ENCODE results near the gene MED29. TPM values are rescaled to one million over a fixed set of nuclear protein-coding genes. Genes with fewer than 3 reads are reported as not detected.

Gene MED29
- total and polyA plus RNA-seq, 3 donors from 2014 or later, result 38.9 to 53.5 (median 46.1) TPM

- no peaks in the 10 kb centered on the region for H3K9me3 ChIP-seq
- 33 to 36% methylated on average over 1 to 34 of the region's 40 CpGs for WGBS, 2 donors
- peak overlapping the region; percentile 68 to 92 for H3K4me3 ChIP-seq
- H3K27me3 ChIP-seq, result no peaks in the 10 kb centered on the region
- TF ChIP-seq POLR2A (IDR thresholded peaks at IDR 0.05), result no peak
- TF ChIP-seq CTCF (IDR thresholded peaks at IDR 0.05), result no peak
- H3K27ac ChIP-seq, result peak overlapping the region; percentile 89 to 95
- H3K36me3 ChIP-seq (ENCODE audit: low read depth, missing control alignments), result no peaks in the 10 kb centered on the region
- intact Hi-C loops (cut with DNase I; ENCODE audit: low total_unique reads), result no loop called here
- peaks cover 41% of the 10 kb centered on the region for H3K4me1 ChIP-seq
- DNase-seq, result no peak
Measured at GRCh38 chr19:39407660-39408391, 16.6 kb downstream of the MED29 start.

- peak overlapping the region; percentile 89 to 95 for H3K27ac ChIP-seq
- H3K4me1 ChIP-seq, result peaks cover 33% of the 10 kb centered on the region
- H3K4me3 ChIP-seq, result peak overlapping the region; percentile 68 to 92
- 11 to 43% methylated on average over 8 to 20 of the region's 20 CpGs for WGBS, 2 donors
- intact Hi-C loops (cut with DNase I; ENCODE audit: low total_unique reads), result no loop called here
- no peaks in the 10 kb centered on the region for H3K27me3 ChIP-seq
- no peak for TF ChIP-seq POLR2A (IDR thresholded peaks at IDR 0.05)
- H3K36me3 ChIP-seq (ENCODE audit: low read depth, missing control alignments), result no peaks in the 10 kb centered on the region
- no peak for DNase-seq
- no peaks in the 10 kb centered on the region for H3K9me3 ChIP-seq
Measured at GRCh38 chr19:39408392-39409207, 17.4 kb downstream of the MED29 start.

- no peaks in the 10 kb centered on the region for H3K36me3 ChIP-seq (ENCODE audit: low read depth, missing control alignments)
- 1% methylated on average over 13 to 29 of the region's 52 CpGs for whole genome bisulfite sequencing, 2 donors
- peaks cover 30% of the 10 kb centered on the region for H3K4me1 ChIP-seq
- H3K4me3 ChIP-seq, result peak overlapping the region; percentile 68 to 92
- intact Hi-C loops (cut with DNase I; ENCODE audit: low total_unique reads), result no loop called here
- H3K27me3 ChIP-seq, result no peaks in the 10 kb centered on the region
- H3K27ac ChIP-seq, result peak overlapping the region; percentile 89 to 95
- peak; percentile 90 for DNase-seq
- TF ChIP-seq POLR2A (IDR thresholded peaks at IDR 0.05), result no peak
- TF ChIP-seq CTCF (IDR thresholded peaks at IDR 0.05), result no peak
- no peaks in the 10 kb centered on the region for H3K9me3 ChIP-seq
Measured at GRCh38 chr19:39409208-39410016, 18.2 kb downstream of the MED29 start.

- H3K27me3 ChIP-seq, result no peaks in the 10 kb centered on the region
- peak; percentile 84 for DNase-seq
- peak overlapping the region; percentile 89 to 95 for H3K27ac ChIP-seq
- WGBS, 2 donors, result 1% methylated on average over 20 to 26 of the region's 35 CpGs
- no peaks in the 10 kb centered on the region for H3K9me3 ChIP-seq
- no peaks in the 10 kb centered on the region for H3K36me3 ChIP-seq (ENCODE audit: low read depth, missing control alignments)
- TF ChIP-seq POLR2A (IDR thresholded peaks at IDR 0.05), result no peak
- TF ChIP-seq CTCF (IDR thresholded peaks at IDR 0.05), result no peak
- peak overlapping the region; percentile 68 to 92 for H3K4me3 ChIP-seq
- intact Hi-C loops (cut with DNase I; ENCODE audit: low total_unique reads), result no loop called here
- H3K4me1 ChIP-seq, result peaks cover 27% of the 10 kb centered on the region
Measured at GRCh38 chr19:39410017-39410830, 19.0 kb downstream of the MED29 start.

All from testis (tissue), 3 donors.